GM12872 (cell line): Measurements from ENCODE around the gene DOCK4.

Source experiments
- TF ChIP-seq, protein P1 (sequence below): IDR thresholded peaks from 3 replicates; pipeline ENCODE4 v1.5.1; 2011; ENCODE audit warnings: low read depth, mild to moderate bottlenecking, low read length, moderate library complexity; ENCODE audit not compliant: insufficient read depth

Gene DOCK4

DNA sequence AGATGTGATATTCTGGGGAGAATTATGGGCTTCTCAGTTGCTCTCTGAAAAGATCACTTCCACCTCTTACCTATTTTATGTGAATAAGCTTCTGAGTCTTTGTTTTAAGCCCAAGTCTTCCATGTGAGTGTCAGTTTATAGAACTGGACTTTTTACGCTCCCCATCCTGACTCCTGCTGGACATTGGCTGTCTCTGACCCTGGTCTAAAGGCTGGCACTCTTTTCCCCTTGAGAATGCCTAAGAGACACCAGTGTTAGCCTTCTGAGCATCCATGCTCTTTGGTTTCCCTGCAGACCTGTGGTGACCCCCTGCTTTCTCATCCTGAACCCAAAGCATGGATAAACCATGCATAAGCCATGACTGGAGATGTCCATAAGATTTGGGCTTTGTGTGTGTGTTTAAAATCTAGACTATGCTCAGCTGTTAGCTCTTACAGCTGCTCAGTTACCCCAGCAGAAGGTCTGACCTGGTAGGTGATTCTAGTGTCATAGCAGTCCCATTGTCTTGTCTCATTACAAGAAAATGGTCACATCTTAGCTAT is 495.3 kb downstream of the DOCK4 start:
- TF ChIP-seq, protein P1, sequence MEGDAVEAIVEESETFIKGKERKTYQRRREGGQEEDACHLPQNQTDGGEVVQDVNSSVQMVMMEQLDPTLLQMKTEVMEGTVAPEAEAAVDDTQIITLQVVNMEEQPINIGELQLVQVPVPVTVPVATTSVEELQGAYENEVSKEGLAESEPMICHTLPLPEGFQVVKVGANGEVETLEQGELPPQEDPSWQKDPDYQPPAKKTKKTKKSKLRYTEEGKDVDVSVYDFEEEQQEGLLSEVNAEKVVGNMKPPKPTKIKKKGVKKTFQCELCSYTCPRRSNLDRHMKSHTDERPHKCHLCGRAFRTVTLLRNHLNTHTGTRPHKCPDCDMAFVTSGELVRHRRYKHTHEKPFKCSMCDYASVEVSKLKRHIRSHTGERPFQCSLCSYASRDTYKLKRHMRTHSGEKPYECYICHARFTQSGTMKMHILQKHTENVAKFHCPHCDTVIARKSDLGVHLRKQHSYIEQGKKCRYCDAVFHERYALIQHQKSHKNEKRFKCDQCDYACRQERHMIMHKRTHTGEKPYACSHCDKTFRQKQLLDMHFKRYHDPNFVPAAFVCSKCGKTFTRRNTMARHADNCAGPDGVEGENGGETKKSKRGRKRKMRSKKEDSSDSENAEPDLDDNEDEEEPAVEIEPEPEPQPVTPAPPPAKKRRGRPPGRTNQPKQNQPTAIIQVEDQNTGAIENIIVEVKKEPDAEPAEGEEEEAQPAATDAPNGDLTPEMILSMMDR = no peak

DNA sequence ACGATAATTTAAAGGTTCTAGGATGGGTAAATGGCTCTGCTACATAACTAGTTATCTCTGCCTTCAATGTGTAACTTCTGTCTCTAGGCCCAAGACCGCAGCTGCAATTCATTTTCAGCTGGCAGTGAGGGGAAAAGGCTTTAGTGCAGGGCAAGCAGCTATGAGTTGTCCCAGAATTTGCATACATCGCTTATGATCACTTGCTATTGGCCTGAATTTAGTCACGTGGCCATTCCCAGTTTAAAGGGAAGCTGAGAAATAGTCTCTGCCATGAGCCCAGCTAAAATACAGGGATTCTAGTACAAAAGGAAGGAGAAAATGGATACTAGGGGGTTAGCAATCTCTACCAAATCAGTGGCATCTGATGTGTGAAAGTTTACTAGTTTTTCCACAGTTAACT is 498.1 kb downstream of the DOCK4 start:
- TF ChIP-seq, protein P1 = no peak

DNA sequence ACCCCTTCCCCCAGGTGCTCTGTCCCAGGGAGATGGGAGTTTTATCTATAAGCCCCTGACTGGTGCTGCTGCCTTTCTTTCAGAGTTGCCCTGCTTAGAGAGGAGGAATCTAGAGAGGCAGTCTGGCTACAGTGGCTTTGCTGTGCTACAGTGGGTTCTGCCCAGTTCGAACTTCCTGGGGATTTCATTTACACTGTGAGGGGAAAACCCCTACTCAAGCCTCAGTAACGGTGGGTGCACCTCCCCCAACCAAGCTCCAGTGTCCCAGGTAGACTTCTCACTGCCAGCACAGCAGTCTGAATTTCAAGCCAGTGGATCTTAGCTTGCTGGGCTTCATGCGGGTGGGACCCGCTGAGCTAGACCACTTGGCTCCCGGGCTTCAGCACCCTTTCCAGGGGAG is 500.4 kb downstream of the DOCK4 start:
- TF ChIP-seq, protein P1 = no peak

DNA sequence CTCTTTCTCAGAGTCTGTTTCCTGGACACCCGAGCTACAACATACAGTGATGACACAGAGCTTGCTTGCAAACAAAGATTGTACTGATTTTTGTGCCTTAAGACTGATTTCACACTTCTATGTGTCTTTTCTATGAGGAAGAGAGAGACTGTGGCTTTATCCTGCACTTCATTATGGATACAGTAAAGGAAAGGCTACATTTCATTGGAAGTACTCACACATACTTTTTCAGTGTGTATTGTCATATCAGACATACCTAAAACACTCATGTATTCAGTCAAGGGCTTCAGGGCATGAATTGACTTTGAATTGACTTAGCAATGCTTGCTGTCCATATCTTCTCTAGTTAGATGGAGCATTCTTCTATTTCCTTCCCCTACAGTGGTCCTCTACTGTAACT is 508.4 kb downstream of the DOCK4 start:
- TF ChIP-seq, protein P1 = no peak

DNA sequence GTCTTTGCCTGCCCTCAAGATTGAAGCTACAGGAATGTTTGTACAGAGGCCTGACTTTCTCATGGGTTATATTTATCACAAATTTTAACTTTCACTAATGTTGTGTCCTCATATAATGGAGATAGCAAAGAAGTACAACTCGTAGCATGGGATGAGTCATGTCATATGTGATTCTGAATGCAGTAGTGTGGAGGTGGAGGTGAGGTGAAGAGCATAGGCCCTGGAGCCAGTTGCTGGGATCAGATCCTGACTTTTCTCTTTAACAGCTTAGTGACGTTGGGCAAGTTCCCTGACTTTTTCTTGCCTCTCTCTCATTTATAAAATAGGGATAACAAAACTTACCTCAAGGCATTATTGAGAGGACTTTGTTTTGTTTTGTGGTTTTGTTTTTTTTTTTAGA is 511.8 kb downstream of the DOCK4 start:
- TF ChIP-seq, protein P1 = no peak

DNA sequence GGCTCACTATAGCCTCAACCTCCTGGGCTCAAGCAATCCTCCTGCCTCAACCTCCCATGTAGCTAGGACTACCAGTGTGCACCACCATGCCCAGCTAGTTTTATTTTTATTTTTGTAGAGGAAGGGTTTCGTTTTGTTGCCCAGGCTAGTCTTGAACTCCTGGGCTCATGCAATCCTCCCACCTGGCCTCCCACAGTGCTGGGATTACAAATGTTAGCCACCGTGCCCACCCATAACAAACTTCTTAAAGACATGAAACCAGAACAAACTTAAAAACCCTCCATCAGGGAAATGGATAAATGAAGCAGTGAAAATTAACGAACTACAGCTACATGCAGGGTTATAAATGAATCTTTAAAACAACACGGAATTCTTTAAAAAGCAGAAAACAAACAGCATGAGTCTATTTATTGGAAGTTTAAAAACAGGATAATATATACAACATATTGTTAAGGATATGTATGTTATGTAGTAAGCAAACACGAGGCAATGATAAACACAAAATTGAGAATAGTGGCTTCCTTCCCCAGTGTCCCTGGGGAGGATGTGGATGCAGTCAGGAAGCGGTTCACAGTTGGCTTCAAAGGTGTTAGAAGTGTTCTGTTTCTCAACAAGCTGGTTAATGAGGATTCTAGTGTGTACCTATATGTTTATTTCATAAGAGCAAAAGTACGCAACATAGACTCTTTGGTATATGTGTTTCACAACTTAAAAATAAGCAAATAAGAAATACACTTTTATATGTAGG is 515.7 kb downstream of the DOCK4 start:
- TF ChIP-seq, protein P1 = no peak

DNA sequence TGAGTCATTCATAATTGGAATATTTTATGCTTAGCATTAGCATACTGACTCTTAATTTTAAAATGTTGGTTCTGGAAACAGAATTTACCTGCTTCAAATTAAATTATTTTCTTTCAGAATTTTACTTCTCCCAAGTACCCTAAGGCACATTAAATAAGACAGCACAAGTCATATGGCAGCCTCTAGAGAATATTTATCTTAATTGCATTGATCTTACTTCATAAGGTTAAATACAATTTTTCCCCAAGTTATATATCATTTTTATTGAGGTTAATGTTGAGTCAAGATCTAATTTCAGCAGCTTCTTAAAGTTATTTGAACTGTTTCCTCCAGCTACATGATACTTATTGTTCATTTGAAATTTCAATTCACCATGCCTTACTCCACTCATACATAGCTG is 520.9 kb downstream of the DOCK4 start:
- TF ChIP-seq, protein P1 = no peak
